Inflammatory macrophage (primary cell): ENCODE measurements around the gene LRIG1.

Experiments
- DNase-seq, 2 donors: peaks; one replicate each; pipeline ENCODE4 v3.0.0-alpha.2; 2020 to 2022
- total RNA-seq, 18 experiments: gene quantifications; one replicate each; lab custom pipeline; 2026; ENCODE audit warnings: mixed read lengths in 6 of 18, inconsistent platforms in 2 of 18; lab: John Stamatoyannopoulos, UW

The LRIG1 gene, protein sequence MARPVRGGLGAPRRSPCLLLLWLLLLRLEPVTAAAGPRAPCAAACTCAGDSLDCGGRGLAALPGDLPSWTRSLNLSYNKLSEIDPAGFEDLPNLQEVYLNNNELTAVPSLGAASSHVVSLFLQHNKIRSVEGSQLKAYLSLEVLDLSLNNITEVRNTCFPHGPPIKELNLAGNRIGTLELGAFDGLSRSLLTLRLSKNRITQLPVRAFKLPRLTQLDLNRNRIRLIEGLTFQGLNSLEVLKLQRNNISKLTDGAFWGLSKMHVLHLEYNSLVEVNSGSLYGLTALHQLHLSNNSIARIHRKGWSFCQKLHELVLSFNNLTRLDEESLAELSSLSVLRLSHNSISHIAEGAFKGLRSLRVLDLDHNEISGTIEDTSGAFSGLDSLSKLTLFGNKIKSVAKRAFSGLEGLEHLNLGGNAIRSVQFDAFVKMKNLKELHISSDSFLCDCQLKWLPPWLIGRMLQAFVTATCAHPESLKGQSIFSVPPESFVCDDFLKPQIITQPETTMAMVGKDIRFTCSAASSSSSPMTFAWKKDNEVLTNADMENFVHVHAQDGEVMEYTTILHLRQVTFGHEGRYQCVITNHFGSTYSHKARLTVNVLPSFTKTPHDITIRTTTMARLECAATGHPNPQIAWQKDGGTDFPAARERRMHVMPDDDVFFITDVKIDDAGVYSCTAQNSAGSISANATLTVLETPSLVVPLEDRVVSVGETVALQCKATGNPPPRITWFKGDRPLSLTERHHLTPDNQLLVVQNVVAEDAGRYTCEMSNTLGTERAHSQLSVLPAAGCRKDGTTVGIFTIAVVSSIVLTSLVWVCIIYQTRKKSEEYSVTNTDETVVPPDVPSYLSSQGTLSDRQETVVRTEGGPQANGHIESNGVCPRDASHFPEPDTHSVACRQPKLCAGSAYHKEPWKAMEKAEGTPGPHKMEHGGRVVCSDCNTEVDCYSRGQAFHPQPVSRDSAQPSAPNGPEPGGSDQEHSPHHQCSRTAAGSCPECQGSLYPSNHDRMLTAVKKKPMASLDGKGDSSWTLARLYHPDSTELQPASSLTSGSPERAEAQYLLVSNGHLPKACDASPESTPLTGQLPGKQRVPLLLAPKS
- total RNA-seq, result 2.2 to 7.0 (median 3.8) reads per million in 18 experiments

DNA sequence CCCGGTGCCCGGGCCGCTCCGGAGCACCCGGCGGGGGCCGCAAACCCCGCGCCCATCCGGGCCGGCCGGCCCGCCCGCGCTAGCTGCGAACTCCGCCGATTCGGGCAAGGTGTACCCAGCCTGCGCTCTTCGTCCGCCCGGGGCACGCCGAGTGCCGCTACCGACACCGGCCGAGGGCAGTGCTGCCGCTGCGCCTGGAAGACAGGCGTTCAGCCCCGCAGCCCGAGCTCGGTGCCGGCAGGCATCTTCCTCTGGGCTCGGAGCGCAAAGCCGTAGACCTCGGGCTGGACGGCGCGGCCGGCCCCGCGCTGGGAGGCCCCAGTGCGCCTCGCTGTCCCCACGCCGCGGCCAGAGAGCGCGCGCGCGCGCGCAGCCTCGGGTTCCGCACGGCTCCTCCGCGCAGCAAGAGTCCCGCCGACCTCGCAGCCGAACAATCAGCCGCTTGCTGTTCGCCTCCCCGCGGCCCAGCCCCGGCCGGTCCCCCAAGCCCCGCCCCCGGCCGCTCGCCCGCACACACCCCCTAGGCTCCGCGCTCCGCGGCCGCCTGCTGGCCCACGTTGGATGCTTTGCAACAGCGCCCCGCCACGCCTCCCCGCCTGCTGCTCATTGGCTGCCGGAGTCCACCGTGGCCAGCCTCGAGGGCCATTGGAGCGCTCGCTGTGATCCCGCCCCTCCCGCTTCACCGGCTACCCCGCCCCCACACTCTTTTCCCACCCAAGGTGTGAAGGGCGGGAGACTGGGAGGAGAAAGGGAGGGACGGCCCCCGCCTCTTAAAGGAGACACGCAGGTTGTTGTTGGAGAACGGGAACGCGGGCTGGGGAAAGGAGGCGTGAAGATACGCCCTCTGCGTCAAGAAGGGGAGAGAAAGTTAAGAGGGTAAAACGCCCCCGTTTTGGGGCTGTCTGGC, at the start of gene LRIG1:
TSS of gene LRIG1 (minus strand) at position 447 of the 907 bp plus-strand sequence. CDS start 615 bp downstream, outside the sequence.
- peak; percentile 95 to 96 for DNase-seq

DNA sequence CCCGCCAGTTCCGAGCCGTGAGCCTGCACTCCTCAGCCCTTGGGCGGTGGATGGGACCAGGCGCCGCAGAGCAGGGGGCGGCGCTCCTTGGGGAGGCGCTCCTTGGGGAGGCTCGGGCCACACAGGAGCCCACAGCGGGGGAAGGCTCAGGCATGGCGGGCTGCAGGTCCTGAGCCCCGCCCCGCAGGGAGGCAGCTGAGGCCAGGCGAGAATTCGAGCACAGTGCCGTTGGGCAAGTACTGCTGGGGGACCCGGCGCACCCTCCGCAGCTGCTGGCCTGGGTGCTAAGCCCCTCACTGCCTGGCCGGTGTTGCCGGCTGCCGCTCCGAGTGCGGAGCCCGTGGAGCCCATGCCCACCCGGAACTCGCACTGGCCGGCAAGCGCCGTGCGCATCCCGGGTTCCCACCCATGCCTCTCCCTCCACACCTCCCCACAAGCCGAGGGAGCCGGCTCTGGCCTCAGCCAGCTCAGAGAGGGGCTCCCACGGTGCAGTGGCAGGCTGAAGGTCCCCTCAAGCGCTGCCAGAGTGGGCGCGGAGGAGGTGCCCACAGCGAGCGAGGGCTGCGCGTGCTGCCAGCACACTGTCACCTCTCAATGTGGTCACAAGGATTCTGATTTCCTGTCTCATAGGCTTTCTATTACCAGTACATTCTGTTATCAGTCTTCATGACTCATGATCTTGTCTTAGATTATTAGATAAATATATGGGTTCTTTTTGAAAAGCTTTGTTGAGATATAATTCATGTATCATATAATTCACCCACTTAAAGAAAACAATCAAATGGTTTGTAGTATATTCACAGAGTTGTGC, 44.0 kb upstream of the LRIG1 start:
- DNase-seq, result no peak

DNA sequence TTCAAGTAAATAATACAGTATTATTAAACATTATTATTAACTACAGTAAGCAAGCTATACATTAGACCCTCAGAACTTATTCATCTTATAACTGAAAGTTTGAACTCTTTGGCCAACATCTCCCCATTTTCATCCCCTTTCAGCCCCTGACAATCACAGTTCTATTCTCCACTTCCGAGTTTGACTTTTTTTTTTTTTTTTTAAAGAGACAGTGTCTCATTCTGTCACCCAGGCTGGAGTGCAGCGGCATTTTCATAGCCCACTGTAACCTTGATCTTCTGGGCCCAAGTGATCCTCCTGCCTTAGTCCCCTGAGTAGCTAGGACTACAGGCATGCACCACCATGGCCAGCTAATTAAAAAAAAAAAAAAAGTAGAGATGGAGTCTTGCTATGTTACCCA, 41.3 kb upstream of the LRIG1 start:
- DNase-seq, result no peak

DNA sequence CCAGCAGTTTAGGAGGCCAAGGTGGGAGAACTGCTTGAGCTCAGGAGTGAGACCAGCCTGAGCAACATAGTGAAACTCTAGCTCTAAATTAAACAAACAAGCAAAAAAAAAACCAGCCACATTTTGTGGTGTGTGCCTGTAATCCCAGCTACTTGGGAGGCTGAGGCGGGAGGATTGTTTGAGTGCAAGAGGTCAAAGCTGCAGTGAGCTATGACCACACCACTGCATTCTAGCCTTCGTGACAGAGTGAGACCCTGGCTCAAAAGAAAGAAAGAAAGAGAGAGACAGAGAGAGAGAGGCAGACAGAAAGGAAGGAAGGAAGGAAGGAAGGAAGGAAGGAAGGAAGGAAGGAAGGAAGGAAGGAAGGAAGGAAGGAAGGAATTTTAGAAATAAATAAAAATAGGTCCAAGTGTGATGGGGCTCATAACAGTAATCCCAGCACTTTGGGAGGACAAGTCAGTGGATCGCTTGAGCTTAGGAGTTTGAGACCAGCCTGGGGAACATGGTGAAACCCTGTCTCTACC, 38.7 kb upstream of the LRIG1 start:
- no peak for DNase-seq

DNA sequence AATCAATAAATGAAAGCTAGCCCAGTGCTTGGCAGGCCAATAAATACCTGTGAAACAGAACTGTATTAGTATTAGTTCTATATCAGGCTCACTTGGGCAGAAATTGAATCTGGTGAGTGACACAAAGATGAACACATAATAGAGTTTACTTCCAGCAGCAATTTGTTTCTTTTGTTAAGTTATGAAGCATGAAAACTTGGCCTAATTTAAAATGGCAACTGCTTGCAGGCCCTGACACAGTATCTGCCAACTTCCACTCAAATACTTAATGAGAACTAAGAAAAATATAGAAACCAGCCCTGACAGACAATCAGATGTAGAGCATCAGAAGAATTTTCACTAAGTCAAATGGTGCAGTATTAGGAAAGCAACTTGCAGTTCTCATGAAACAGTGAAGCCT, 37.6 kb upstream of the LRIG1 start:
- no peak for DNase-seq

DNA sequence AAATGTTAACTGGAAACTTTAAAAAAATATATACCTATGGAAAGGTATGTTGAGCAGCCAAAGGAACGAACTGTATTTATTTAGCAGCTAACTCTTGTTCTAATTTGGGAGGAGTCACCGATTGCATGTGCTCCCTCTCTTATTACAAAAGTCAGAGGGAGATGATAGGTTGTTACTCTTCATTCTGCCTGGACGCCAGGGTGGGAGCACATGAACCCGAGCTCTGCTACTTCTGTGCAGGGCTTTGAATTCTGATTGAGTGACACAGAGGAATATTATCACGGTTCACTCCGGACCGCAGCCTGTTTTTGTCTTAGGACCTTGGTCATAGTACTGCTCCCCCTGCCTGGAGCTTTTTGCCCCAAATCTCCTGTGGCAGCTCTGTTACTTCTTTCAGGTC, 36.9 kb upstream of the LRIG1 start:
- DNase-seq, result no peak

DNA sequence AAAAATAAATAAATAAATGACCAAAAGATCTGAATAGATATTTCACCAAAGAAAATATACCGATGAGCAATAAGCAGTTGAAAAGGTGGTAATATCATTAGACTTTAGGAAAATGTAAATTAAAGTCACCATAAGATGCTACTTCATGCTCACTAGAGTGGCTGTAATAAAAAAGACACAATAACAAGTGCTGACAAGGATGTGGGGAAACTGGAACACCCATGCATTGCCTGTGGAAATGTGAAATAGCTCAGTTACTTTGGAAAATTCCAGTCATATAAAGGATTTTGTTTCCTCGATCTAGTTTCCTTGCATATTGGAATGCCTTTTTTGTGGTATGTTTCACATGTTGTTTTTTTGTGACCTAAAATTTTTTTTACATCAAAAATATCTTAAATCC, 36.0 kb upstream of the LRIG1 start:
- no peak for DNase-seq

DNA sequence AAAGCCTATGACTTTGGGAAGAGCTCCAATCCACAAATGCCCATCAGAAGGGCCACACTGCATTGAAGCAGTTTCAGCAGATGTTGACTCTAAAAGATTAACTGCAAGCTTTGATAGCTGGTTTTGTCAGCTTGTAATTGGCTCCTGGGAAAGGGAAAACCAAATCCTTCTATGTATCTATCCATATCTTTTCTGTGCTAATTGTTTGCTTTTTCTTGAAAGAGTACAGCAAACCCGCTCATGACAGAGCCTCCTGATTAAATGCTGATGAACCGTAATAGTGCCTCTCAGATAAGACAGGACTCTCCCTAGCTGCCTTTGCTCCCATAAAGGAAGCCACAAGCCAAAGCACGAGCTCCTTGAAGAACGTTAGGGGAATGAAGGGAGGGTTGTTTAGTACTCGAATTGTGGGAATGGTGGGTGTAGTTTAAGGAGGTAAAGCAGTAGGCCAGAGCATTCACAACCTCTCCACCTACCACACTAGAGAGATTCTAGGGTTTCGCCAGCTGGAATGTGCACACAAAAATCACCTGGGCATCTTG, 33.6 kb upstream of the LRIG1 start:
- DNase-seq, result no peak

DNA sequence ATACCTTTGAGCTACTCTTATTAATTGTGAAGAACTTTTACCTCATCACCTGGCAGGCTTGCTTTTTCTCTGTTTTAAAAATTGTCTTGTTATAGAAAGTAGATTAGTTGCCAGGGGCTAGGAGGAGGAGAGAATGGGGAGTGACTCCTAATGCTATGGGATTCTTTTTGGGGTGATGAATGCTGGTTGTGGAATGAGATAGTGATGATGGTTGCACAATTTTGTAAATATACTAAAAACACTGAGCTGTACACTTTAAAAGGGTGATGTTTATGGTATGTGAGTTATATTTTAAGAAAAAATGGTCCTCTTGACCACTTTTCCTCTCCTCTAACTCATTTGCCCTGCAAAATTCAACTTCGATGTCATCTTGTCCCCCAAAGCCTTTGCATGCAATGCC, 31.8 kb upstream of the LRIG1 start:
- DNase-seq, result no peak

DNA sequence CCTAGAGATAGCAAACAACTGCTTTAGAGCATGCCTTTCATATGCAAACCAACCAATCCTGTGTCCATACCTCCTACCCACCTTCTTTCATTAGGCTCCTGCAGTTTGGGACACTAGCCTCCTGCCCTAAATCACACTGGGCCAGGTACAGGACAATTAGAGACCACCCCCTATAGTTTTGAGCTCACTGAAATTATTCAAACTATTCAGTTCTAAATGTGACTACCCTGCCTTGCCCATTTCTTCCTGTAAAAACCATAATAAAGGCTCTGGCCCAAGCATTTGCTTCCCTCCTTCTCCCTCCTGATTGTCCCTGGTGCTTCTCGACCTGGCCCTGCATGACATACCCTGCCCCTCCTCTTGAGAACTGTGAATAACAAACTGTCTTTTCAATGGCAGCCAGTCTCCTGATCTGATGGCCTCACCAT, 31.4 kb upstream of the LRIG1 start:
- no peak for DNase-seq

DNA sequence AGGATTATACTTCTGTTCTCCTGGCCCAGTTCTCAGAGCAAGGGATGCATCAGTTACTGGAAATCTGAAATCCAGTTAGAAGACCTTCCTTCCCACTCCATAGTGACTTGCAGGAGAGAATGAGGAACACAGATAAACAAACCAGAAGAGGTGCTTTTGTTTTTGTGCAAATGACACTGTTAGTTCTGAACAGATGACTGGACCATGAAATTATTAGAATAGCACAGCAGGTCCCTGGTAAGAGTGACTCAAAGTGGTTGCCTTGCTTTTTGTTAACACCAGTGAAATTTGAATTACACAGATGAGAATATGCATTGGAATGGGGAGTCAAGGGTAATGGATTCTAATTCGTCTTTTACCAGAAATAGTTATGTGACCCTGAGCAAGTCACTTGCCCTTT, 30.4 kb upstream of the LRIG1 start:
- no peak for DNase-seq

DNA sequence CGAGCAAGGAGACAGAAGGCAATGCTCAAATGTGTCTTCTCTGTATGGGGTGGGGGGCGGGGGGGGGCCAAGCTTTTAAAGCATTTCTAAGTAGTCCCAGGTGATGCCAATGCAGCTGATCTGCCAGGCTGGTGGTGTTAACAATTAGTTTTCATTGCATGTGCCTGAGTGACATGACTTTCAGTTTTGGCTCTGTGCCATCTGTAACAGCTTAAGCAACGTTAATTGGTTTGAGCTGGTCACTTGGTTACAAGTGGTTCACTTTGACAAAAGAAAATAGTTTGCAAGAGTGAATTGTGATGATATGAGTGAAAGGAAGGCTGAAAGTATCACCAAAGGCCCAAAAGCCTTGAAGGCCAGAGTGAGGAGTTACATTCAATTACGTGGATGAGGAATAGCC, 26.4 kb upstream of the LRIG1 start:
- no peak for DNase-seq

DNA sequence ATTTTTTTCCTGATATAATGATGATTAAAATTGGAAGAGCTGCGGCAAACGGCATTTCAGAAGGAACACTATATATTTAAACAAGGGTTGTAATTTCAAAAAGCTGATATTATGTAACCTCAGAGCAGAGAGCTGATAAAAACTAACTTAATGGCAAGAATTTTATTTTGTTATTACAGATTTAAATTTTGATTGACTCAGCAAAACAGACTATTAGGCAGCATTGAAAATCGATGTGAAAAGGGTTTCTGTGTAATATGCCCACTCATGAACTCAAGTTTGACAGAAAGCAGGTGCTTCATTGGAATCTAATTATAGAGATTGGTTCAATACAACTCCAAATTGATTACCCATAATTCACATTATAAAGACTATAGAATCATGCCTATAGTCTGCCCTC, 24.9 kb upstream of the LRIG1 start:
- no peak for DNase-seq

DNA sequence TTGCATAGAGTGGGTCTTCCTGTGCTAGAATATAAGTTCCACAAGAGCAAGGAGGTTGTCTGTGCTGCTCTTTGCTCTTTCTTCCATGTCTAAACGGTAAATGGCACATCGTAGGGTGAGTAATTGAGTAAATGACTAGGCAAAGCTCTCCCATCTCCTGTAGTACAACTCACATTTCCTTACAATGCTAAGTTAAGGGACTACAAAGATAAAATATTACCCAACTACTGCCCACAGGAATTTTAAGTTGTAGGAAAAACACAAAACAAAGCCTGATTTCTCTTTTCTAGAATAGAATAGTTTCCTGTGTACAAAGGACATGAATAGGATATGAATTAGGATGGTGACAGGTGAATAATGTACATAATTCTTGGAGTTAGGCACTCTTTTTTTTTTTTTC, 19.9 kb upstream of the LRIG1 start:
- no peak for DNase-seq

DNA sequence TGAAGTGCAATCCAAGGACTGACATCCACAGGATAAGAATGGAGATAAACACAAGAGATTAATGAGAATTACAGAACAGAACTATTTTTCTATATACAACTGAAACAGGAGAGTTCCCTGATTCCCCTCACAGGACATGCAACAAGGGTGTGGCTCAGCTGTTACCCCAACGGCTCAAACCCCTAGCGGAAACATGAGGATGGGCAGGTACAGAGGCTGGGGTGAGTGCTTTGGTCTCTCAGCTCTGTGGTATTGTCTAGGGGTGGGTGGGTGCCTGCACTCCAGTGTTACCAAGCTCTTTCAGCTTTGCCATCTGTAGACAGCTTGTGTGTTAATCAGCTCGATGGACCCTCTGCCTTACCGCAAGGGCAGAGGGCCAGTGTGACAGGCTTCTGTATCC, 17.8 kb upstream of the LRIG1 start:
- no peak for DNase-seq

DNA sequence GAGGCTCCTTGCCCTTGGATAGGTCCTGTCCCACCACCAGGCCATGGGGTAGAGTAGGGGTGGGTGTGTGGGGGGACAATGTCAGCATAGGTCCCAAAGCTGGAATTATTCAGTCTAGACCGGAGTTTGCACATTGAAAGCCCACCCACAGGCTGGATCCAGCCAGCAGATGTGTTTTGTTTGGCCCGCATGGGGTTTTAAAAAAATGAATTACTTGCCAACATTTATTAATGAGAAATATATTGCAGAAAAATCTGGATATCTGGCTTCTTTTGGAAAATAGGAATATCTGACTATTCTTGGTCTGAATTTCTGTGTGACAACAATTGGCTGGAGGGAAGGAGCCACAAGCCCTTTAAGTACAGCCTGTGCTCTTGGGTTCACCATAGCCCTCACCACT, 17.3 kb upstream of the LRIG1 start:
- no peak for DNase-seq

DNA sequence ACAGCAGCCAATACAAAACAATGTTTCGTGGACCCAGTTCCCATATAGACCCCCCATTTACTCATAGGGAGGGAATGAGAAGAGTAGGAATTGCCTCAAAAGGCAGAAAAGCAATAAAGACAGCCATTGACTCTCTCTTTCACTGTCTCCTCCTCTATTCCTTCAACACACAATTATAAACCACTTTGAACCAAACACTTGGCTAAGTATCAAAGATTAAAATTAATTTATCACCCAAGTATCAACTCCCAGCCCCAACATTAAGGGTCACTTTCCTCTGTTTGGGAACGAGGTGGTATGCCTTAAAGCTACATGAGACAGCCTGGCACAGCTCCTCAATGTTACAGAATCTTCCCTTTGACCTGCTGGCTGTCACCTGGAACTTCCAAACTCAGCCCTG, 16.4 kb upstream of the LRIG1 start:
- no peak for DNase-seq

DNA sequence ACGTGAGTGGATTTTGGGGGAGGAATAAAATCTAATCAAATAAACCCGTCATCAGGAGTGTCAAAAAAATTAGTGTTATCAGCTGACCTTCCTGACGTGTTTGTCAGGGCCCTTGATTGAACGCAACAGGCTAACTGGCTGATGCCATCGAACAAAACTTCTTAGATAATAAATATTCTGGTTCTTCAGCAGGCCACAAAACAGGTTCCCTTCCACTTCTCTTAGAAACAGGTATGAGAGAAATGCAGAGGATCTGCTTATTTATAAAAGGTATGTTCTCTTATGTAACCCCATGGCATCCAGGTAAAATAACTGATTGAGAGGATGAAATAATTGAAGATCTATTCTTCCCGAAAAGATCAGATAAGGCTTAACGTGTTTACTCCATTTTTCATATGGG, 7.6 kb upstream of the LRIG1 start:
- DNase-seq, result no peak

DNA sequence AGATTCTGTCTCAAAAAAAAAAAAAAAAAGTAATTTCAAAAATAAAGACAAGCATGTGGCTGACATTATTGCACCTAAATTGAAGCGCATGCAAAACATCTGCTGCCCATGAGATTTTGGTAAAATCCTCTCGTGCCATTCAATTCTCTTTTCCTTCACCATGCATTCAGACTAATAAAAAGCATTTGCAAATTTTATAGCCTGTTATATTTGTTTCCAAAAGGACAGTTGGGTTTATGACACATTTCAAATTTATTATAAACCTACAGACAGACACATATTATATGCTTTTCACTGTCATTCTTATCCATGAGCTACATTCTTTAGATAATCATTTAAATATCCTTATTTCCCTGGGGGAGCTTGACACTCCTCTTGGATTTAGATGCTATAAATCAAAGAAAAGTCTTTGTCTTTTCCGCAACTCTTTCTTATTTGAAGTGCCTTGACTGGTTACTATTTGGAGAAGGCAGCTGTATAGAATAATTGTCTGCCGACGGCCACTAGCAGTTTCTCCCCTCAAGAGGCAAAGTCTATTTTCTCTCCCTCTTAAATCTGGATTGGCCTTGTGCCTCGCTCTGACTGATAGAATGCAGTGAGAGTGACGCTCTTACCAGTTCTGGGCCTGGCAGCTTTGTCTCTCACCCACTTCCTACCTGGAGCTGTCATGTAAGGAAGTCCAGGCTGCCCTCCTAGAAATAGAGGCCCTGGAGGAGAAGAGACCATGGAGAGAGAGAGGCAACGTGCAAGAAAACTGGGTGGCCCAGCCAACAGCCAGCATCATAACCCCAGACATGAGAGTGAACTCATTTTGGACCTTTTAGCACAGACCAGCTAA, 6.8 kb upstream of the LRIG1 start:
- no peak for DNase-seq

DNA sequence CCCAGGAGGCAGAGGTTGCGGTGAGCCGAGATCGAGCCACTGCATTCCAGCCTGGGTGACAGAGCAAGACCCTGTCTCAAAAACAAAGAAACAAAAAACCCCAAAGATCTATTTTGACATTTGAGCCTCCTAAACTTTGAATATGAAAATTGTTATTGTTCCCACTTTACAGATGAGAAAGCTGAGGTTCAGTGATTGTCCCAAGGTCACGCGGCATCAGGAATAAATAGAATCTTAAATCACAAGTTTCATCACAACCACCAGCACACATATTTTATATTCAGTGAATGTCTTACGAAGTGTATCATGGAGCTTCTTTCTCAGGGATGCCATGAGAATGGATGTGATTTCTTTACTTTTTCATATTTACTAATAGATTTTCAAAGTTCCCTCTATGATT, 5.3 kb upstream of the LRIG1 start:
- no peak for DNase-seq
